Left lobe of liver (tissue), 2 donors: Measurements from ENCODE around the gene ASTN2. TPM values are rescaled to one million over a fixed set of nuclear protein-coding genes. Genes with fewer than 3 reads are reported as not detected.

ENCODE experiments used
- ATAC-seq: fragments of 200-7000 bp; cut with Tn5 transposase; one replicate; pipeline ENCODE4 v1.9.1; 2020; ENCODE audit warnings: mild to moderate bottlenecking, moderate library complexity
- DNase-seq: peaks from one replicate; pipeline ENCODE4 v3.0.0-alpha.2; 2020; ENCODE audit warnings: low spot score
- total RNA-seq: library from RNA; stranded (reverse); gene quantifications from one replicate; pipeline ENCODE4 v1.2.1, GENCODE V29; 2021
- donor health status: DM: no; HTN: no; CAD: no; lungs with moderate emphysema.
- donor health status: DM: no; HTN: yes; CAD: no.

The ASTN2 gene
- total RNA-seq, 1 donor from 2014 or later: 2.9 TPM

- ATAC-seq (no peak), DNase-seq (no peak)
Measured at GRCh38 chr9:117126871-117127270, 288.0 kb downstream of the ASTN2 start.

- ATAC-seq: no peak
- no peak for DNase-seq
Measured at GRCh38 chr9:117125531-117125930, 289.3 kb downstream of the ASTN2 start.

GRCh38 chr9:117123729-117124128 is 291.1 kb downstream of the ASTN2 start:
- ATAC-seq (no peak), DNase-seq (no peak)

GRCh38 chr9:117122953-117123352 is 291.9 kb downstream of the ASTN2 start:
- DNase-seq (no peak), ATAC-seq (no peak)

- ATAC-seq (no peak), DNase-seq (no peak)
Measured at GRCh38 chr9:117122102-117122501, 292.8 kb downstream of the ASTN2 start.

GRCh38 chr9:117121316-117121715 is 293.5 kb downstream of the ASTN2 start:
- DNase-seq: no peak
- ATAC-seq: no peak

- DNase-seq (no peak), ATAC-seq (no peak)
Measured at GRCh38 chr9:117120061-117120460, 294.8 kb downstream of the ASTN2 start.

GRCh38 chr9:117116084-117116483 is 298.8 kb downstream of the ASTN2 start:
- no peak for ATAC-seq
- DNase-seq: no peak

- DNase-seq (no peak), ATAC-seq (no peak)
Measured at GRCh38 chr9:117114768-117115167, 300.1 kb downstream of the ASTN2 start.

GRCh38 chr9:117104716-117105495 is 310.0 kb downstream of the ASTN2 start:
- DNase-seq (no peak), ATAC-seq (no peak)

GRCh38 chr9:117104206-117104605 is 310.7 kb downstream of the ASTN2 start:
- ATAC-seq: no peak
- DNase-seq: no peak

- DNase-seq: no peak
Measured at GRCh38 chr9:117103438-117104110, 311.3 kb downstream of the ASTN2 start.

GRCh38 chr9:117101008-117101407 is 313.8 kb downstream of the ASTN2 start:
- no peak for ATAC-seq
- DNase-seq: no peak

More at GRCh38 chr9:117103438-117104110, 311.3 kb downstream of the ASTN2 start:
- no peak for ATAC-seq

- DNase-seq (no peak), ATAC-seq (no peak)
Measured at GRCh38 chr9:117098331-117098730, 316.5 kb downstream of the ASTN2 start.

GRCh38 chr9:117097761-117098160 is 317.1 kb downstream of the ASTN2 start:
- ATAC-seq: no peak
- DNase-seq: no peak

GRCh38 chr9:117096138-117096537 is 318.7 kb downstream of the ASTN2 start:
- DNase-seq: no peak
- ATAC-seq: no peak

GRCh38 chr9:117095081-117095480 is 319.8 kb downstream of the ASTN2 start:
- DNase-seq: no peak
- no peak for ATAC-seq

- no peak for DNase-seq
- no peak for ATAC-seq
Measured at GRCh38 chr9:117093891-117094844, 320.7 kb downstream of the ASTN2 start.

- DNase-seq: no peak
- ATAC-seq: no peak
Measured at GRCh38 chr9:117092582-117092981, 322.3 kb downstream of the ASTN2 start.

GRCh38 chr9:117091529-117091928 is 323.3 kb downstream of the ASTN2 start:
- ATAC-seq: no peak
- DNase-seq: no peak

- ATAC-seq (no peak), DNase-seq (no peak)
Measured at GRCh38 chr9:117088786-117089185, 326.1 kb downstream of the ASTN2 start.
